Kidney (tissue), 14 donors: Measurements from ENCODE around the gene PRDM1. TPM values are rescaled to one million over a fixed set of nuclear protein-coding genes. Genes with fewer than 3 reads are reported as not detected.

ENCODE experiments used
- DNase-seq, 5 donors: peaks; one replicate each; pipeline ENCODE4 v3.0.0-alpha.2; 2013 to 2020
- FAIRE-seq: peaks from 2 replicates; lab custom pipeline; 2012; peaks lifted over from hg19 to GRCh38; lab: Jason Lieb, UNC
- H3K27ac ChIP-seq, 2 donors: one replicate each; pipeline ENCODE4 v1.7.0; 2013; ENCODE audit warnings: low read depth in 2 of 2, low read length in 2 of 2, inconsistent platforms in 1 of 2
- H3K27me3 ChIP-seq: one replicate; pipeline ENCODE4 v1.7.1; 2013; ENCODE audit warnings: low read length, inconsistent platforms; ENCODE audit not compliant: control insufficient read depth, insufficient read depth
- H3K36me3 ChIP-seq, 3 donors: one replicate each; pipeline versions ENCODE4 v1.7.0 to v1.7.1; 2013; ENCODE audit warnings: low read length in 3 of 3, control low read depth in 1 of 3, inconsistent platforms in 1 of 3; ENCODE audit not compliant: insufficient read depth in 3 of 3, control insufficient read depth in 2 of 3
- H3K4me1 ChIP-seq, 3 donors: one replicate each; pipeline versions ENCODE4 v1.7.0 to v1.7.1; 2013; ENCODE audit warnings: low read length in 3 of 3, inconsistent platforms in 1 of 3, low read depth in 1 of 3; ENCODE audit not compliant: control insufficient read depth in 2 of 3, insufficient read depth in 2 of 3
- H3K4me3 ChIP-seq, 3 donors: one replicate each; pipeline versions ENCODE4 v1.7.0 to v1.8.1; 2013; ENCODE audit warnings: low read length in 3 of 3, control low read depth in 1 of 3, inconsistent platforms in 1 of 3
- H3K9ac ChIP-seq, 3 donors: one replicate each; pipeline versions ENCODE4 v1.7.0 to v1.7.1; 2013; ENCODE audit warnings: low read length in 3 of 3, control low read depth in 1 of 3, inconsistent platforms in 1 of 3
- H3K9me3 ChIP-seq, 3 donors: one replicate each; pipeline versions ENCODE4 v1.7.0 to v1.7.1; 2013; ENCODE audit warnings: low read length in 3 of 3, control low read depth in 1 of 3, inconsistent platforms in 1 of 3; ENCODE audit not compliant: control insufficient read depth in 2 of 3, insufficient read depth in 1 of 3
- intact Hi-C: fragments of 100-400 bp; cut with DNase I; formaldehyde crosslinking; loops from one replicate; pipeline ENCODE4 v1.11.1; 2022
- polyA plus RNA-seq: library from polyadenylated mRNA; stranded (reverse); fragments of 350-450 nt; fragmentation: Illumina TruSeq; extraction: RNeasy Lipid Tissue Mini Kit (QIAGEN cat#74804); gene quantifications from one replicate; pipeline ENCODE4 v1.2.3, GENCODE V29; 2014; ENCODE audit warnings: low read depth, low replicate concordance; ENCODE audit not compliant: insufficient read depth
- total RNA-seq: library from RNA; stranded (reverse); fragmentation: NEBNext Ultra II Directional; extraction: Animal tissue kit (Norgen Biotek cat#: 25700); gene quantifications from one replicate; pipeline ENCODE4 v1.2.1, GENCODE V29; 2021
- TF ChIP-seq, protein P1 (sequence below): IDR thresholded peaks from 3 replicates; pipeline ENCODE4 v1.5.1; 2012; ENCODE audit warnings: mild to moderate bottlenecking, moderate library complexity, borderline replicate concordance; ENCODE audit not compliant: insufficient read depth; ENCODE audit errors: extremely low read depth
- donor health status: control.
- donor health status: control.
- donor health status: control.
- donor health status: control.
- donor health status: control.
- donor health status: DM: yes; HTN: yes; CAD: no.
- donor health status: Normal renal cell carcinoma (clear cell type).

PRDM1 gene
- total and polyA plus RNA-seq, 2 donors from 2014 or later = 0.86 to 23.0 TPM

GRCh38 chr6:106122306-106122918 is 36.3 kb downstream of the PRDM1 start:
- no peak for FAIRE-seq
- Histone ChIP-seq H3K9ac (no peak overlapping the region), H3K4me1 (no peaks in the 10 kb centered on the region), H3K9me3 (peaks cover 0 to 3% (median 0%) of the 10 kb centered on the region in 3 donors), H3K36me3 (no peaks in the 10 kb centered on the region), H3K27me3 (no peaks in the 10 kb centered on the region), H3K4me3 (no peak overlapping the region), H3K27ac (no peak overlapping the region)
- peak in 4 of 5 donors; percentile 65 to 89 (median 76) for DNase-seq
- intact Hi-C loops = no loop called here
- TF ChIP-seq, protein P1, sequence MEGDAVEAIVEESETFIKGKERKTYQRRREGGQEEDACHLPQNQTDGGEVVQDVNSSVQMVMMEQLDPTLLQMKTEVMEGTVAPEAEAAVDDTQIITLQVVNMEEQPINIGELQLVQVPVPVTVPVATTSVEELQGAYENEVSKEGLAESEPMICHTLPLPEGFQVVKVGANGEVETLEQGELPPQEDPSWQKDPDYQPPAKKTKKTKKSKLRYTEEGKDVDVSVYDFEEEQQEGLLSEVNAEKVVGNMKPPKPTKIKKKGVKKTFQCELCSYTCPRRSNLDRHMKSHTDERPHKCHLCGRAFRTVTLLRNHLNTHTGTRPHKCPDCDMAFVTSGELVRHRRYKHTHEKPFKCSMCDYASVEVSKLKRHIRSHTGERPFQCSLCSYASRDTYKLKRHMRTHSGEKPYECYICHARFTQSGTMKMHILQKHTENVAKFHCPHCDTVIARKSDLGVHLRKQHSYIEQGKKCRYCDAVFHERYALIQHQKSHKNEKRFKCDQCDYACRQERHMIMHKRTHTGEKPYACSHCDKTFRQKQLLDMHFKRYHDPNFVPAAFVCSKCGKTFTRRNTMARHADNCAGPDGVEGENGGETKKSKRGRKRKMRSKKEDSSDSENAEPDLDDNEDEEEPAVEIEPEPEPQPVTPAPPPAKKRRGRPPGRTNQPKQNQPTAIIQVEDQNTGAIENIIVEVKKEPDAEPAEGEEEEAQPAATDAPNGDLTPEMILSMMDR = no peak

DNA sequence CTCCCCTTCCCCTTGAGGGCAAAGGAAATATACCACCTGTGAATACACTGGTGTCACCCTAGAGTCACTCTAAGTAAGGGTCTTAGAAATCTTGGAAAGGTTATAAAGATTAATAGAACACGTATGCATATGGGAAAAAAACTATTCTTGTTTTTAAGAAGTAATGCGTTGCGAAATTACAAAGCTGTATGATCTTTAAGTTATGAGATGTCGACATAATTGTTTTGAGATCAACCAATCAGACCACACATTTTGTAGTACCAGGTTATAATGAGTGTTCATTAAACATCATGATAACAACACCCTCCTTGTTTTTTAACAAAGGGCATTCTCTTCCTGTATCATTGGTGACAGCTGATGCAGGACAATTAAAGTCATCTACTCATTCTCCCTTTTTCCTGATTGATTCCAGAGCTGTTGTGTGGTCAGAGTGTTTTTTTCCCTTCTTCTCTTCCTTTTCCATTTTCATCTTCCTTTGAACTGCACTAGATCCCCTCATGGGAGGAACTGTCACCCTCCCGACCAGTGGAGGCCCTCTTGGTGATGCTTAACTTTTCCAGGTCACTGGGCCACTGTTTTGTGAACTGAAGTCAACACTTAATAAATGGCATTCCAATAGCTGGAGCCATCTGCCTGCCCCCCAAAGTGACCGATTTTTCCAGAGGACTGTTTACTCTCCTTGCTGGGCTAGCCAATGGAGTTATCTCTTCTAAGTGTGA is 37.0 kb downstream of the PRDM1 start:
- no peaks in the 10 kb centered on the region for H3K36me3 ChIP-seq
- TF ChIP-seq, protein P1 = no peak
- H3K27me3 ChIP-seq = no peaks in the 10 kb centered on the region
- FAIRE-seq (no peak), DNase-seq (no peak)
- intact Hi-C loops = no loop called here
- H3K4me3 ChIP-seq = no peak overlapping the region
- no peaks in the 10 kb centered on the region for H3K4me1 ChIP-seq
- H3K9me3 ChIP-seq = peaks cover 0 to 3% (median 0%) of the 10 kb centered on the region in 3 donors
- H3K27ac ChIP-seq = no peak overlapping the region
- no peak overlapping the region for H3K9ac ChIP-seq

- Histone ChIP-seq H3K36me3 (no peaks in the 10 kb centered on the region), H3K27me3 (no peaks in the 10 kb centered on the region), H3K4me1 (no peaks in the 10 kb centered on the region), H3K9ac (no peak overlapping the region), H3K27ac (no peak overlapping the region), H3K4me3 (no peak overlapping the region), H3K9me3 (peaks cover 0 to 1% (median 0%) of the 10 kb centered on the region in 3 donors)
- TF ChIP-seq, protein P1 = no peak
- no peak for FAIRE-seq
- DNase-seq = no peak
- intact Hi-C loops = no loop called here
Observed at GRCh38 chr6:106124015-106124414, 37.9 kb downstream of the PRDM1 start.
